ENCODE data around the gene CEACAM4. TPM values are rescaled to one million over a fixed set of nuclear protein-coding genes. Genes with fewer than 3 reads are reported as not detected.

The CEACAM4 gene
- total and polyA plus RNA-seq, 2 of the 8 experiments (the other 6 are each of a cell fraction or from before 2014, with no cell fraction given) = not detected

- no peaks in the 10 kb centered on the region for H3K4me1 ChIP-seq (replicated peaks in 1 of 4; ENCODE audit: control insufficient read depth in 3 of 4, insufficient read depth in 4 of 4, low read length in 3 of 4)
- H2BK120ac ChIP-seq (replicated peaks; ENCODE audit: low read depth, low read length) = no peak overlapping the region
- FAIRE-seq = no peak
- H3K27me3 ChIP-seq (replicated peaks in 1 of 4; ENCODE audit: control insufficient read depth in 3 of 4, extremely low read depth in 1 of 4, insufficient read depth in 3 of 4, low read length in 3 of 4) = no peaks in the 10 kb centered on the region
- H2BK15ac ChIP-seq (ENCODE audit: low read length) = no peak overlapping the region
- H3K79me2 ChIP-seq (ENCODE audit: control insufficient read depth in 1 of 2, insufficient read depth in 2 of 2, low read length in 2 of 2) = no peaks in the 10 kb centered on the region
- 77% methylated on average over 4 of the region's 4 CpGs; no CpG with 5 or more reads in 1 of the 2 experiments for WGBS, 2 experiments (ENCODE audit: extremely low coverage in 1 of 2, insufficient coverage in 1 of 2, insufficient read length in 1 of 2, insufficient replicate concordance in 2 of 2, low coverage in 1 of 2, low lambda C conversion rate in 2 of 2, missing lambda C conversion rate in 1 of 2)
- no peaks in the 10 kb centered on the region for H3K36me3 ChIP-seq (ENCODE audit: control insufficient read depth in 2 of 4, insufficient read depth in 4 of 4, low read length in 3 of 4)
- CTCF ChIA-PET (ENCODE audit: partially characterized antibody) = no interaction called here
- no peak overlapping the region for H3K4me2 ChIP-seq (ENCODE audit: insufficient read depth in 1 of 2, low read depth in 2 of 2, low read length in 2 of 2)
- no peak overlapping the region for H4K5ac ChIP-seq (ENCODE audit: insufficient read length, low read depth, low read length)
- H3K9me3 ChIP-seq (ENCODE audit: insufficient read depth in 2 of 2, low read depth in 1 of 2, low read length in 1 of 2) = peaks cover 57 to 63% of the 10 kb centered on the region in 2 experiments
- POLR2A ChIA-PET (ENCODE audit: partially characterized antibody) = no interaction called here
- no peak overlapping the region for H3K18ac ChIP-seq (ENCODE audit: extremely low read depth, low read length)
- H3K79me1 ChIP-seq (ENCODE audit: low read depth, low read length) = no peaks in the 10 kb centered on the region
- H2AFZ ChIP-seq (ENCODE audit: low read length) = no peak overlapping the region
- H3K4me3 ChIP-seq (ENCODE audit: extremely low read depth in 1 of 4, insufficient read depth in 2 of 4, low read depth in 3 of 4, low read length in 4 of 4) = no peak overlapping the region
- no peaks in the 10 kb centered on the region for H4K20me1 ChIP-seq (replicated peaks in 1 of 2; ENCODE audit: control insufficient read depth in 1 of 2, insufficient read depth in 2 of 2, low read length in 2 of 2)
- no peak overlapping the region for H3K14ac ChIP-seq (ENCODE audit: insufficient read length)
- H4K91ac ChIP-seq (replicated peaks; ENCODE audit: insufficient read length, low read length) = no peak overlapping the region
- TF ChIP-seq BCL11A (IDR thresholded peaks at IDR 0.05; ENCODE audit: low read depth in 2 of 2, low read length in 2 of 2) (no peak), SUZ12 (IDR thresholded peaks at IDR 0.05; ENCODE audit: low read length) (no peak)
- no peak overlapping the region for H3K4ac ChIP-seq (replicated peaks; ENCODE audit: insufficient read length, low read depth, low read length)
- no peak for DNase-seq (ENCODE audit: low read depth in 1 of 2, low spot score in 2 of 2)
- no peak overlapping the region for H3K9ac ChIP-seq (replicated peaks in 1 of 4; ENCODE audit: extremely low read depth in 1 of 4, low read depth in 3 of 4, low read length in 3 of 4)
- no peak overlapping the region for H2BK20ac ChIP-seq (ENCODE audit: low read length)
- no peak overlapping the region for H2BK5ac ChIP-seq (ENCODE audit: low read depth, low read length)
- no peaks in the 10 kb centered on the region; the same call in 1 of the 2 replicates for H3K23me2 ChIP-seq (ENCODE audit: low read depth, low read length)
- no peak overlapping the region for H3K56ac ChIP-seq (replicated peaks; ENCODE audit: insufficient read length, low read depth, low read length)
- no peak overlapping the region for H3K27ac ChIP-seq (ENCODE audit: low read depth, low read length)
- no peak overlapping the region for H2BK12ac ChIP-seq (ENCODE audit: low read depth, low read length)
- no peak overlapping the region for H2AK5ac ChIP-seq (ENCODE audit: low read depth, low read length)
- no peak overlapping the region for H3K23ac ChIP-seq (ENCODE audit: insufficient read length)
- no peak overlapping the region for H4K8ac ChIP-seq (ENCODE audit: extremely low read depth, insufficient read depth, low read length)
Measured at GRCh38 chr19:41612483-41612882, 14.4 kb downstream of the CEACAM4 start.
